Measurements from ENCODE around the gene TRIM74.
"Not testable (repeated sequence)": the region's sequence is repeated elsewhere in the genome, so short reads cannot be mapped to it uniquely, and the experiment has no call there.

Gene TRIM74

GRCh38 chr7:72954563-72955198 is 14.6 kb downstream of the TRIM74 start:
- DNase-seq = not testable (repeated sequence)

- not testable (repeated sequence) for DNase-seq
Observed at GRCh38 chr7:72953901-72954562, 15.2 kb downstream of the TRIM74 start.

- DNase-seq = not testable (repeated sequence)
Observed at GRCh38 chr7:72950432-72950831, 18.8 kb downstream of the TRIM74 start.

GRCh38 chr7:72949686-72950085 is 19.6 kb downstream of the TRIM74 start:
- DNase-seq = not testable (repeated sequence)

- DNase-seq = not testable (repeated sequence)
Observed at GRCh38 chr7:72949276-72949675, 20.0 kb downstream of the TRIM74 start.

GRCh38 chr7:72948714-72949113 is 20.6 kb downstream of the TRIM74 start:
- DNase-seq = not testable (repeated sequence)

GRCh38 chr7:72946130-72946745 is 23.0 kb downstream of the TRIM74 start:
- DNase-seq = not testable (repeated sequence)

- DNase-seq = not testable (repeated sequence)
Observed at GRCh38 chr7:72945597-72945996, 23.7 kb downstream of the TRIM74 start.

GRCh38 chr7:72944937-72945336 is 24.3 kb downstream of the TRIM74 start:
- DNase-seq = not testable (repeated sequence)

- not testable (repeated sequence) for DNase-seq
Observed at GRCh38 chr7:72942956-72943355, 26.3 kb downstream of the TRIM74 start.

- DNase-seq = not testable (repeated sequence)
Observed at GRCh38 chr7:72942022-72942705, 27.1 kb downstream of the TRIM74 start.

- DNase-seq = not testable (repeated sequence)
Observed at GRCh38 chr7:72928216-72928615, 41.0 kb downstream of the TRIM74 start.

GRCh38 chr7:72927791-72928190 is 41.5 kb downstream of the TRIM74 start:
- DNase-seq = not testable (repeated sequence)

- no peak for DNase-seq
Observed at GRCh38 chr7:72925546-72926120, 43.6 kb downstream of the TRIM74 start.

- peak; percentile 84 for DNase-seq
Observed at GRCh38 chr7:72924733-72925545, 44.3 kb downstream of the TRIM74 start, which contains the start of gene POM121. Gene POM121 (plus strand): TSS chr7:72925095. CDS start chr7:72925122, 27 bp downstream.

GRCh38 chr7:72924386-72924732 is 44.9 kb downstream of the TRIM74 start:
- no peak for DNase-seq

- no peak for DNase-seq
Observed at GRCh38 chr7:72919256-72919775, 50.0 kb downstream of the TRIM74 start.

- peak; percentile 69 for DNase-seq
Observed at GRCh38 chr7:72914756-72915525, 54.3 kb downstream of the TRIM74 start.

GRCh38 chr7:72913750-72914149 is 55.5 kb downstream of the TRIM74 start:
- DNase-seq = not testable (repeated sequence)

GRCh38 chr7:72911395-72911794 is 57.9 kb downstream of the TRIM74 start:
- DNase-seq = not testable (repeated sequence)

Measured in hematopoietic multipotent progenitor cell treated with erythropoietin and hydrocortisone succinate and interleukin-3 and kit ligand, for 8 days (in vitro differentiated cells).